GM12878 (cell line): Measurements from ENCODE around the gene AVP. TPM values are rescaled to one million over a fixed set of nuclear protein-coding genes. Genes with fewer than 3 reads are reported as not detected.

ENCODE experiments used
- ESRRA ChIP-seq: IDR thresholded peaks from 2 replicates; pipeline ENCODE4 v1.6.1; 2012; ENCODE audit warnings: mild to moderate bottlenecking, low read length, improper control_type of control experiment
- FOS ChIP-seq: IDR thresholded peaks from 3 replicates; pipeline ENCODE4 v1.6.1; 2011; ENCODE audit warnings: borderline replicate concordance; ENCODE audit not compliant: insufficient read length; ENCODE audit errors: extremely low read depth
- NFYA ChIP-seq: IDR thresholded peaks from 2 replicates; pipeline ENCODE4 v1.6.1; 2011; ENCODE audit warnings: low read depth, mild to moderate bottlenecking, low read length, improper control_type of control experiment, borderline replicate concordance
- SP1 ChIP-seq: IDR thresholded peaks from one replicate; pipeline ENCODE4 v1.6.1; 2011; ENCODE audit warnings: low read depth, low read length
- polyA plus RNA-seq, 11 experiments: library from polyadenylated mRNA; depleted of rRNA in 4 of 11; unstranded in 6 of 11; stranded (reverse) in 5 of 11; fragments of >200 nt; fragmentation: Nextera tagmentation in 4 of 11; fragmentation: Illumina TruSeq in 1 of 11; extraction: Ambion mirVana in 4 of 11; extraction: Trizol in 1 of 11; gene quantifications; 1 replicate in 1 of 11; 2 replicates in 10 of 11; pipeline versions ENCODE4 v1.2.1 to v1.2.3, GENCODE V29; 2011 to 2016; ENCODE audit warnings: inconsistent platforms in 2 of 11, missing spikeins in 2 of 11, low read depth in 1 of 11
- total RNA-seq, 4 experiments: library from RNA; depleted of rRNA in 3 of 4; stranded (reverse); fragments of >200 nt in 3 of 4; fragmentation: Illumina TruSeq in 1 of 4; extraction: Trizol in 1 of 4; gene quantifications; 2 replicates each; pipeline versions ENCODE4 v1.2.1 to v1.2.3, GENCODE V29; 2013 to 2021
- TF ChIP-seq, protein P1 (sequence below): fragments of 450-650 bp; IDR thresholded peaks from 2 replicates; pipeline ENCODE4 v1.6.1; 2016; ENCODE audit warnings: mild to moderate bottlenecking, moderate library complexity, borderline replicate concordance
- TF ChIP-seq, protein P2 (sequence below): fragments of 450-650 bp; IDR thresholded peaks from 2 replicates; pipeline ENCODE4 v1.6.1; 2017; ENCODE audit warnings: borderline replicate concordance
- TF ChIP-seq, protein P3 (sequence below): fragments of 450-650 bp; IDR thresholded peaks from 2 replicates; pipeline ENCODE4 v1.6.1; 2016; ENCODE audit warnings: mild to moderate bottlenecking

Gene AVP
- total and polyA plus RNA-seq, 10 of the 15 experiments (the other 5 are each of a cell fraction or from before 2014, with no cell fraction given): not detected

DNA sequence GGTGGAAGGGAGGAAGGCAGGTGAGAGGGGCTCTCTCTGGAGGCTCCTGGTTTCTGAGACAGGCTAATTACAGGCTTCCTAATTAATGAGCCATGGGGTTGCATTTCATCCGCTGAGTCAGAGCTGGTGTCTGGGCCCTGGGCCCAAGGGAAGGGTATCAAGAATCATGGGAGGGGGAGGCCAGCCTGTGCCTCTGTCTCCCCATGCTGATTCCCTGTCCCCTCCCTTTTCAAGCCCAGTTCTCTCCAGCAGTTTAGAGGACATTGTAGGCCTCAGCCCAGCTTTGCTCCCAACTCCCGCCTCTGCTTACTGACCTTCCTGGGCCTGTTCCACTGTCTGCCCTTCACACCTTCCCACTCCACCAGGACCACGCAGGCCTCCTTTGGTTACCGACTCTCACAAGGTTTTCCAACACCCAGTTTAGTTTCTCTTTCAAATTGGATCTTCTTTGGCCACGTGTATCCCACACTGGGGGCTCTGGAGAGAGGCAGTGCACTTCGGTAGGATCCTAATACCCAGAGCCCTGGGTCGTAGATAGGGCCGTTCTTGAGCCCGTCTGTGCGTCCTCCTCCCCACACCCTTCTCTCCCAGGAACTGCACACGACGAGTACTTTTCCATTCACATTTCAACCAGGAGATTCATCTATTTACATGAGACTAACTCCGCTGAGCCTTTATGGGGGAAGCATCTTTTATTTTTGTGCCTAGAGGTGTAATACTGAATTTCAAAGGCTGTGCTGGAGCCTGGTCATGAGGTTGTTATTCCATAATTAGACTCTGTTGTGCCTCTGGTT, 18.2 kb upstream of the AVP start (continued):
- TF ChIP-seq, protein P1, sequence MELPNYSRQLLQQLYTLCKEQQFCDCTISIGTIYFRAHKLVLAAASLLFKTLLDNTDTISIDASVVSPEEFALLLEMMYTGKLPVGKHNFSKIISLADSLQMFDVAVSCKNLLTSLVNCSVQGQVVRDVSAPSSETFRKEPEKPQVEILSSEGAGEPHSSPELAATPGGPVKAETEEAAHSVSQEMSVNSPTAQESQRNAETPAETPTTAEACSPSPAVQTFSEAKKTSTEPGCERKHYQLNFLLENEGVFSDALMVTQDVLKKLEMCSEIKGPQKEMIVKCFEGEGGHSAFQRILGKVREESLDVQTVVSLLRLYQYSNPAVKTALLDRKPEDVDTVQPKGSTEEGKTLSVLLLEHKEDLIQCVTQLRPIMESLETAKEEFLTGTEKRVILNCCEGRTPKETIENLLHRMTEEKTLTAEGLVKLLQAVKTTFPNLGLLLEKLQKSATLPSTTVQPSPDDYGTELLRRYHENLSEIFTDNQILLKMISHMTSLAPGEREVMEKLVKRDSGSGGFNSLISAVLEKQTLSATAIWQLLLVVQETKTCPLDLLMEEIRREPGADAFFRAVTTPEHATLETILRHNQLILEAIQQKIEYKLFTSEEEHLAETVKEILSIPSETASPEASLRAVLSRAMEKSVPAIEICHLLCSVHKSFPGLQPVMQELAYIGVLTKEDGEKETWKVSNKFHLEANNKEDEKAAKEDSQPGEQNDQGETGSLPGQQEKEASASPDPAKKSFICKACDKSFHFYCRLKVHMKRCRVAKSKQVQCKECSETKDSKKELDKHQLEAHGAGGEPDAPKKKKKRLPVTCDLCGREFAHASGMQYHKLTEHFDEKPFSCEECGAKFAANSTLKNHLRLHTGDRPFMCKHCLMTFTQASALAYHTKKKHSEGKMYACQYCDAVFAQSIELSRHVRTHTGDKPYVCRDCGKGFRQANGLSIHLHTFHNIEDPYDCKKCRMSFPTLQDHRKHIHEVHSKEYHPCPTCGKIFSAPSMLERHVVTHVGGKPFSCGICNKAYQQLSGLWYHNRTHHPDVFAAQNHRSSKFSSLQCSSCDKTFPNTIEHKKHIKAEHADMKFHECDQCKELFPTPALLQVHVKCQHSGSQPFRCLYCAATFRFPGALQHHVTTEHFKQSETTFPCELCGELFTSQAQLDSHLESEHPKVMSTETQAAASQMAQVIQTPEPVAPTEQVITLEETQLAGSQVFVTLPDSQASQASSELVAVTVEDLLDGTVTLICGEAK: no peak
- TF ChIP-seq ESRRA: no peak
- TF ChIP-seq, protein P2, sequence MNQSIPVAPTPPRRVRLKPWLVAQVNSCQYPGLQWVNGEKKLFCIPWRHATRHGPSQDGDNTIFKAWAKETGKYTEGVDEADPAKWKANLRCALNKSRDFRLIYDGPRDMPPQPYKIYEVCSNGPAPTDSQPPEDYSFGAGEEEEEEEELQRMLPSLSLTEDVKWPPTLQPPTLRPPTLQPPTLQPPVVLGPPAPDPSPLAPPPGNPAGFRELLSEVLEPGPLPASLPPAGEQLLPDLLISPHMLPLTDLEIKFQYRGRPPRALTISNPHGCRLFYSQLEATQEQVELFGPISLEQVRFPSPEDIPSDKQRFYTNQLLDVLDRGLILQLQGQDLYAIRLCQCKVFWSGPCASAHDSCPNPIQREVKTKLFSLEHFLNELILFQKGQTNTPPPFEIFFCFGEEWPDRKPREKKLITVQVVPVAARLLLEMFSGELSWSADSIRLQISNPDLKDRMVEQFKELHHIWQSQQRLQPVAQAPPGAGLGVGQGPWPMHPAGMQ: no peak
- TF ChIP-seq NFYA: no peak
- TF ChIP-seq SP1: no peak
- no peak for TF ChIP-seq FOS
- TF ChIP-seq, protein P3, sequence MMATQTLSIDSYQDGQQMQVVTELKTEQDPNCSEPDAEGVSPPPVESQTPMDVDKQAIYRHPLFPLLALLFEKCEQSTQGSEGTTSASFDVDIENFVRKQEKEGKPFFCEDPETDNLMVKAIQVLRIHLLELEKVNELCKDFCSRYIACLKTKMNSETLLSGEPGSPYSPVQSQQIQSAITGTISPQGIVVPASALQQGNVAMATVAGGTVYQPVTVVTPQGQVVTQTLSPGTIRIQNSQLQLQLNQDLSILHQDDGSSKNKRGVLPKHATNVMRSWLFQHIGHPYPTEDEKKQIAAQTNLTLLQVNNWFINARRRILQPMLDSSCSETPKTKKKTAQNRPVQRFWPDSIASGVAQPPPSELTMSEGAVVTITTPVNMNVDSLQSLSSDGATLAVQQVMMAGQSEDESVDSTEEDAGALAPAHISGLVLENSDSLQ: no peak
